OCI-LY1 (cell line): ENCODE measurements around the gene MAP3K7.

Experiments used
- CTCF ChIP-seq: fragments of 200-600 bp; sonication (generic), shearing (Covaris generic); IDR thresholded peaks from 2 replicates; pipeline ENCODE4 v1.5.1; 2017; ENCODE audit warnings: mild to moderate bottlenecking, antibody characterized with exemption, low read length, moderate library complexity, mixed read lengths
- EZH2 ChIP-seq: fragments of 200-600 bp; sonication (generic), shearing (Covaris generic); IDR thresholded peaks from 2 replicates; pipeline ENCODE4 v1.8.0; 2017; ENCODE audit warnings: borderline replicate concordance, mixed run types, mild to moderate bottlenecking, antibody characterized with exemption, low read length, moderate library complexity, mixed read lengths

GRCh38 chr6:90492369-90492768 is 94.5 kb downstream of the MAP3K7 start:
- TF ChIP-seq CTCF (no peak), EZH2 (no peak)
